DMS114 treated with DMSO at 0.1 percent for 48 hours (cell line): ENCODE results near the gene PXMP4.
"Not testable (repeated sequence)": the region's sequence is repeated elsewhere in the genome, so short reads cannot be mapped to it uniquely, and the experiment has no call there.

Experiments used
- DNase-seq: peaks from one replicate; lab custom pipeline; 2025; ENCODE audit not compliant: unreplicated experiment; lab: John Stamatoyannopoulos, UW

PXMP4 gene

GRCh38 chr20:33719989-33720709 is at the start of gene PXMP4:
TSS of gene PXMP4 (minus strand) at chr20:33720310. CDS start at chr20:33720207, 103 bp downstream.
- DNase-seq: peak; percentile 96

- no peak for DNase-seq
Observed at GRCh38 chr20:33769043-33769442, 48.9 kb upstream of the PXMP4 start.

- no peak for DNase-seq
Observed at GRCh38 chr20:33767777-33768138, 47.6 kb upstream of the PXMP4 start.

GRCh38 chr20:33766686-33767085 is 46.6 kb upstream of the PXMP4 start:
- DNase-seq: no peak

GRCh38 chr20:33765592-33765991 is 45.5 kb upstream of the PXMP4 start:
- no peak for DNase-seq

- no peak for DNase-seq
Observed at GRCh38 chr20:33765099-33765498, 45.0 kb upstream of the PXMP4 start.

- DNase-seq: no peak
Observed at GRCh38 chr20:33761698-33762250, 41.7 kb upstream of the PXMP4 start.

GRCh38 chr20:33757458-33757857 is 37.3 kb upstream of the PXMP4 start:
- no peak for DNase-seq

- no peak for DNase-seq
Observed at GRCh38 chr20:33757046-33757445, 36.9 kb upstream of the PXMP4 start.

GRCh38 chr20:33755936-33756490 is 35.9 kb upstream of the PXMP4 start:
- not testable (repeated sequence) for DNase-seq

GRCh38 chr20:33753763-33754162 is 33.7 kb upstream of the PXMP4 start:
- DNase-seq: no peak

GRCh38 chr20:33753143-33753542 is 33.0 kb upstream of the PXMP4 start:
- no peak for DNase-seq

- no peak for DNase-seq
Observed at GRCh38 chr20:33751775-33752174, 31.7 kb upstream of the PXMP4 start.

- DNase-seq: no peak
Observed at GRCh38 chr20:33746325-33746998, 26.4 kb upstream of the PXMP4 start.

- no peak for DNase-seq
Observed at GRCh38 chr20:33744773-33745385, 24.8 kb upstream of the PXMP4 start.

- no peak for DNase-seq
Observed at GRCh38 chr20:33744181-33744580, 24.1 kb upstream of the PXMP4 start.

GRCh38 chr20:33740189-33740588 is 20.1 kb upstream of the PXMP4 start:
- no peak for DNase-seq

- no peak for DNase-seq
Observed at GRCh38 chr20:33739493-33739892, 19.4 kb upstream of the PXMP4 start.

- DNase-seq: no peak
Observed at GRCh38 chr20:33736962-33737361, 16.9 kb upstream of the PXMP4 start.

GRCh38 chr20:33733654-33734576 is 13.8 kb upstream of the PXMP4 start:
- DNase-seq: no peak
